ENCODE data around the gene MLLT1. TPM values are rescaled to one million over a fixed set of nuclear protein-coding genes. Genes with fewer than 3 reads are reported as not detected.

MLLT1 gene
- total and polyA plus RNA-seq, 2 of the 8 experiments (the other 6 are each of a cell fraction or from before 2014, with no cell fraction given) = 18.8 to 45.1 TPM

DNA sequence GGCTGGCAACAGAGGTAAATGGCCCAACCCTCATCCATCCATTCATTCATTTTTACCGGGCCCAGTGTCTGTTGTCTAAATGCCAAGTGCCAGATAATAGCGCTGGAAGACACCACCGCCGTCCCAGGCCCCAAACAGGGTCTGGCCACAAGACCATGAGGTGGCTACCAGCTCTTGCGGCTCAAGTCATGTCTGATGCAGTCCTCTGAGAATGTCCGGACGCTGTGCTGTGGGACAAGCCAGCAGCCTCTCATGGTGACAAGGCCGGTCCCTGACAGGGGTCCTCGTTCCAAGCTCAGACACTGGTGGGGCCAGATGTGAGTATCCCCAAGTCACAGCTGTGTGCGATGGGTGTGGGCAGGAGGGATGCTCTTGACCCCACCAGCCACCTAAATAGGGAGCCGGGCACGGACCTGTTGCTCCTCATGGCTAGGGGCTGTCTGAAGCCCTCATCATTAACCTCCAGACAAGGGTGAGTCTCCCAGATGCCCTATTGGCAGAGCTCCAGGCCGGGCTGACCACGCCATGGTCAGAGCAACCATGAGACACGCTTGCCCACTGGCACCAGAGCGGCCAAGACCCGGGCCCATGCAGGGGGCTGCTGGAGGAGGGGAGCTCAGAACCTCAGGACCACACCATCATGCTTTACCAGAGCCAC lies 58.4 kb downstream of the MLLT1 start:
- FAIRE-seq (no peak), DNase-seq (ENCODE audit: low read depth in 1 of 2, low spot score in 2 of 2) (no peak)
- H2BK120ac ChIP-seq (replicated peaks; ENCODE audit: low read depth, low read length) = no peak overlapping the region
- no peak overlapping the region for H4K8ac ChIP-seq (ENCODE audit: extremely low read depth, insufficient read depth, low read length)
- H3K4me2 ChIP-seq (ENCODE audit: insufficient read depth in 1 of 2, low read depth in 2 of 2, low read length in 2 of 2) = no peak overlapping the region
- no peaks in the 10 kb centered on the region for H3K79me2 ChIP-seq (ENCODE audit: control insufficient read depth in 1 of 2, insufficient read depth in 2 of 2, low read length in 2 of 2)
- no peak overlapping the region for H2BK15ac ChIP-seq (ENCODE audit: low read length)
- H3K27ac ChIP-seq (ENCODE audit: low read depth, low read length) = no peak overlapping the region
- H2AK5ac ChIP-seq (ENCODE audit: low read depth, low read length) = no peak overlapping the region
- H3K27me3 ChIP-seq (replicated peaks in 1 of 4; ENCODE audit: control insufficient read depth in 3 of 4, extremely low read depth in 1 of 4, insufficient read depth in 3 of 4, low read length in 3 of 4) = no peaks in the 10 kb centered on the region; a peak in 1 of 7 replicates
- H3K14ac ChIP-seq (ENCODE audit: insufficient read length) = no peak overlapping the region
- no peak overlapping the region for H3K18ac ChIP-seq (ENCODE audit: extremely low read depth, low read length)
- CTCF ChIA-PET (ENCODE audit: partially characterized antibody) = interaction anchor here (0.7 to 1.2 kb wide), 6 partner anchors 25 to 234 kb away, joined by 3 to 4 read pairs (median 3); no protein-coding TSS in a partner anchor
- peaks cover 6 to 19% (median 8%) of the 10 kb centered on the region in 4 experiments; a peak in 5 of 8 replicates for H3K36me3 ChIP-seq (ENCODE audit: control insufficient read depth in 2 of 4, insufficient read depth in 4 of 4, low read length in 3 of 4)
- H3K9ac ChIP-seq (replicated peaks in 1 of 4; ENCODE audit: extremely low read depth in 1 of 4, low read depth in 3 of 4, low read length in 3 of 4) = no peak overlapping the region
- no peak overlapping the region for H4K5ac ChIP-seq (ENCODE audit: insufficient read length, low read depth, low read length)
- no peak overlapping the region for H2AFZ ChIP-seq (ENCODE audit: low read length)
- no peaks in the 10 kb centered on the region; the same call in 1 of the 2 replicates for H3K79me1 ChIP-seq (ENCODE audit: low read depth, low read length)
- no peak overlapping the region for H2BK12ac ChIP-seq (ENCODE audit: low read depth, low read length)
- no peak overlapping the region for H2BK5ac ChIP-seq (ENCODE audit: low read depth, low read length)
- WGBS, 2 experiments (ENCODE audit: extremely low coverage in 1 of 2, insufficient coverage in 1 of 2, insufficient read length in 1 of 2, insufficient replicate concordance in 2 of 2, low coverage in 1 of 2, low lambda C conversion rate in 2 of 2, missing lambda C conversion rate in 1 of 2) = 87% methylated on average over 17 of the region's 17 CpGs; no CpG with 5 or more reads in 1 of the 2 experiments
- no peak for TF ChIP-seq KDM5A (IDR thresholded peaks at IDR 0.05; ENCODE audit: low read length)
- no peak for TF ChIP-seq PHF8 (conservative IDR thresholded peaks at IDR 0.05; ENCODE audit: low read depth, low read length)
- TF ChIP-seq RXRA (IDR thresholded peaks at IDR 0.05; ENCODE audit: insufficient read depth, low read depth, low read length) = no peak
- no peak for TF ChIP-seq RAD21 (IDR thresholded peaks at IDR 0.05 in 1 of 2, conservative IDR thresholded peaks at IDR 0.05 in 1 of 2; ENCODE audit: low read depth in 2 of 2, low read length in 2 of 2)
- no peak for TF ChIP-seq HDAC6 (IDR thresholded peaks at IDR 0.05; ENCODE audit: low read depth, low read length)
- TF ChIP-seq BCL11A (IDR thresholded peaks at IDR 0.05; ENCODE audit: low read depth in 2 of 2, low read length in 2 of 2) = no peak
- TF ChIP-seq ATF3 (IDR thresholded peaks at IDR 0.05; ENCODE audit: insufficient read depth, low read depth, low read length) = no peak
- no peak for TF ChIP-seq SIX5 (IDR thresholded peaks at IDR 0.05; ENCODE audit: low read depth, low read length)
- no peak for TF ChIP-seq BRCA1 (IDR thresholded peaks at IDR 0.05; ENCODE audit: low read depth, low read length)
- no peak for TF ChIP-seq POU5F1 (IDR thresholded peaks at IDR 0.05; ENCODE audit: low read depth, low read length)
- H3K4me3 ChIP-seq (ENCODE audit: extremely low read depth in 1 of 4, insufficient read depth in 2 of 4, low read depth in 3 of 4, low read length in 4 of 4) = no peak overlapping the region
- no peak overlapping the region for H3K4ac ChIP-seq (replicated peaks; ENCODE audit: insufficient read length, low read depth, low read length)
- H3K23me2 ChIP-seq (ENCODE audit: low read depth, low read length) = no peaks in the 10 kb centered on the region
- H2BK20ac ChIP-seq (ENCODE audit: low read length) = no peak overlapping the region
- peaks cover 6 to 20% of the 10 kb centered on the region in 2 experiments for H4K20me1 ChIP-seq (replicated peaks in 1 of 2; ENCODE audit: control insufficient read depth in 1 of 2, insufficient read depth in 2 of 2, low read length in 2 of 2)
- H4K91ac ChIP-seq (replicated peaks; ENCODE audit: insufficient read length, low read length) = no peak overlapping the region
- no peaks in the 10 kb centered on the region for H3K9me3 ChIP-seq (ENCODE audit: insufficient read depth in 2 of 2, low read depth in 1 of 2, low read length in 1 of 2)
- peaks cover 0 to 17% (median 5%) of the 10 kb centered on the region in 4 experiments; a peak in 5 of 7 replicates for H3K4me1 ChIP-seq (replicated peaks in 1 of 4; ENCODE audit: control insufficient read depth in 3 of 4, insufficient read depth in 4 of 4, low read length in 3 of 4)
- POLR2A ChIA-PET (ENCODE audit: partially characterized antibody) = interaction anchor here (1.0 to 1.5 kb wide), 3 partner anchors 13 to 50 kb away, joined by 4 to 7 read pairs (median 7); no protein-coding TSS in a partner anchor
- no peak overlapping the region for H3K23ac ChIP-seq (ENCODE audit: insufficient read length)
- H3K56ac ChIP-seq (replicated peaks; ENCODE audit: insufficient read length, low read depth, low read length) = no peak overlapping the region
